SU-DHL-6 (cell line): ENCODE measurements around the gene IKZF2.

Source experiments
- EZH2phosphoT487 ChIP-seq: fragments of 200-600 bp; sonication (generic), shearing (Covaris generic); conservative IDR thresholded peaks from 2 replicates; pipeline ENCODE4 v1.6.1; 2018; ENCODE audit warnings: mild to moderate bottlenecking, antibody characterized with exemption, low read length, moderate library complexity, mixed read lengths
- TF ChIP-seq, protein P1 (sequence below): fragments of 200-600 bp; sonication (generic); IDR thresholded peaks from one replicate; pipeline ENCODE4 v1.5.1; 2017; ENCODE audit warnings: antibody characterized with exemption, mild to moderate bottlenecking, low read length, moderate library complexity; ENCODE audit not compliant: insufficient read depth, poor library complexity, severe bottlenecking

DNA sequence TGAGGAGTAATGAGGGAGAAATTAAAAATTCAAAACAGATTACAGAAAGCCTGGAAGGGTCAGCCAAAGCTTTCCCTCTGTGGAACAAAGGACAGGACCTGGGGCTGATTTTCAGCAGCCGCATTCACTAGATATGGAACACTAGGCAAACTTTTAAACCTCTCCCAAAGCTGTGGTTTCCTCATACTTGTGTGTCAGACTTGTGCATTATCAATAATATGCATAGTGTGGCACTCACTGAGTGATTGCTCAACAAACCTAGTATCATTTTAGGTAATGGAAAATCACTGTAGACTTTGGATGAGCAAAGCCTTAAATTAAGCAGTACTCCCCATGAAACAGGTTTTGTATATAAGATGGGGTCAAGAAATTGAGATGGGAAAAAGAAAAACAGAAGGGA is 26.3 kb upstream of the IKZF2 start:
- TF ChIP-seq, protein P1, sequence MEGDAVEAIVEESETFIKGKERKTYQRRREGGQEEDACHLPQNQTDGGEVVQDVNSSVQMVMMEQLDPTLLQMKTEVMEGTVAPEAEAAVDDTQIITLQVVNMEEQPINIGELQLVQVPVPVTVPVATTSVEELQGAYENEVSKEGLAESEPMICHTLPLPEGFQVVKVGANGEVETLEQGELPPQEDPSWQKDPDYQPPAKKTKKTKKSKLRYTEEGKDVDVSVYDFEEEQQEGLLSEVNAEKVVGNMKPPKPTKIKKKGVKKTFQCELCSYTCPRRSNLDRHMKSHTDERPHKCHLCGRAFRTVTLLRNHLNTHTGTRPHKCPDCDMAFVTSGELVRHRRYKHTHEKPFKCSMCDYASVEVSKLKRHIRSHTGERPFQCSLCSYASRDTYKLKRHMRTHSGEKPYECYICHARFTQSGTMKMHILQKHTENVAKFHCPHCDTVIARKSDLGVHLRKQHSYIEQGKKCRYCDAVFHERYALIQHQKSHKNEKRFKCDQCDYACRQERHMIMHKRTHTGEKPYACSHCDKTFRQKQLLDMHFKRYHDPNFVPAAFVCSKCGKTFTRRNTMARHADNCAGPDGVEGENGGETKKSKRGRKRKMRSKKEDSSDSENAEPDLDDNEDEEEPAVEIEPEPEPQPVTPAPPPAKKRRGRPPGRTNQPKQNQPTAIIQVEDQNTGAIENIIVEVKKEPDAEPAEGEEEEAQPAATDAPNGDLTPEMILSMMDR, result no peak
- TF ChIP-seq EZH2phosphoT487, result no peak
